GM15510 (cell line): ENCODE results near the gene CNOT9.

ENCODE experiments used
- POLR2A ChIP-seq: IDR thresholded peaks from 3 replicates; pipeline ENCODE4 v1.6.1; 2011; ENCODE audit warnings: borderline replicate concordance; ENCODE audit not compliant: insufficient read length; ENCODE audit errors: extremely low read depth

CNOT9 gene

GRCh38 chr2:218568190-218569037 is at the start of gene CNOT9, which contains the start of gene USP37:
Gene CNOT9, plus strand, starts transcription at chr2:218568839. Its CDS starts 116 bp downstream, at chr2:218568955.
Gene USP37, minus strand, starts transcription at chr2:218568351. Its CDS starts 9,698 bp downstream, at chr2:218558653.
- peak; percentile 79 for TF ChIP-seq POLR2A

GRCh38 chr2:218518876-218519275 is 49.8 kb upstream of the CNOT9 start:
- TF ChIP-seq POLR2A = no peak

- TF ChIP-seq POLR2A = no peak
These were observed 45.0 kb upstream of the CNOT9 start for GRCh38 chr2:218523651-218524050.

GRCh38 chr2:218529990-218530389 is 38.6 kb upstream of the CNOT9 start:
- TF ChIP-seq POLR2A = no peak

GRCh38 chr2:218536804-218537494 is 31.7 kb upstream of the CNOT9 start:
- TF ChIP-seq POLR2A = no peak

GRCh38 chr2:218540015-218540414 is 28.6 kb upstream of the CNOT9 start:
- no peak for TF ChIP-seq POLR2A

- TF ChIP-seq POLR2A = no peak
These were observed 22.6 kb upstream of the CNOT9 start for GRCh38 chr2:218546012-218546411.

GRCh38 chr2:218547511-218547910 is 21.1 kb upstream of the CNOT9 start:
- TF ChIP-seq POLR2A = no peak

GRCh38 chr2:218547978-218548377 is 20.7 kb upstream of the CNOT9 start:
- TF ChIP-seq POLR2A = no peak

- TF ChIP-seq POLR2A = no peak
These were observed 13.1 kb upstream of the CNOT9 start for GRCh38 chr2:218555527-218555926.

- TF ChIP-seq POLR2A = no peak
These were observed 10.7 kb upstream of the CNOT9 start for GRCh38 chr2:218557941-218558340.

- no peak for TF ChIP-seq POLR2A
These were observed 9.7 kb upstream of the CNOT9 start for GRCh38 chr2:218558986-218559385.

- no peak for TF ChIP-seq POLR2A
These were observed 4.6 kb upstream of the CNOT9 start for GRCh38 chr2:218564056-218564455.

- no peak for TF ChIP-seq POLR2A
These were observed 2.3 kb upstream of the CNOT9 start for GRCh38 chr2:218566296-218566695.

- no peak for TF ChIP-seq POLR2A
These were observed 846 bp upstream of the CNOT9 start for GRCh38 chr2:218567797-218568189.

GRCh38 chr2:218569038-218569431 is 396 bp downstream of the CNOT9 start:
- peak; percentile 11 for TF ChIP-seq POLR2A
